ENCODE data around the gene PFKFB2.

PFKFB2 gene

GRCh38 chr1:207021876-207022596 lies 31.0 kb upstream of the PFKFB2 start:
- no peak for DNase-seq (ENCODE audit: low read depth in 2 of 2)

GRCh38 chr1:207022996-207023679 lies 29.9 kb upstream of the PFKFB2 start:
- no peak for DNase-seq (ENCODE audit: low read depth in 2 of 2)

- DNase-seq (ENCODE audit: low read depth in 2 of 2) = no peak
Observed at GRCh38 chr1:207024202-207025145, 28.6 kb upstream of the PFKFB2 start.

- no peak for DNase-seq (ENCODE audit: low read depth in 2 of 2)
Observed at GRCh38 chr1:207025146-207025880, 27.8 kb upstream of the PFKFB2 start.

- no peak for DNase-seq (ENCODE audit: low read depth in 2 of 2)
Observed at GRCh38 chr1:207026104-207026534, 27.0 kb upstream of the PFKFB2 start.

GRCh38 chr1:207027206-207027777 lies 25.8 kb upstream of the PFKFB2 start:
- DNase-seq (ENCODE audit: low read depth in 2 of 2) = no peak

- DNase-seq (ENCODE audit: low read depth in 2 of 2) = no peak
Observed at GRCh38 chr1:207027921-207028320, 25.2 kb upstream of the PFKFB2 start.

- DNase-seq (ENCODE audit: low read depth in 2 of 2) = no peak
Observed at GRCh38 chr1:207028884-207029650, 24.0 kb upstream of the PFKFB2 start.

GRCh38 chr1:207029701-207030521 lies 23.2 kb upstream of the PFKFB2 start:
- DNase-seq (ENCODE audit: low read depth in 2 of 2) = no peak

- no peak for DNase-seq (ENCODE audit: low read depth in 2 of 2)
Observed at GRCh38 chr1:207030522-207031009, 22.5 kb upstream of the PFKFB2 start.

GRCh38 chr1:207031016-207031415 lies 22.1 kb upstream of the PFKFB2 start:
- DNase-seq (ENCODE audit: low read depth in 2 of 2) = no peak

- no peak for DNase-seq (ENCODE audit: low read depth in 2 of 2)
Observed at GRCh38 chr1:207031632-207032264, 21.3 kb upstream of the PFKFB2 start.

- DNase-seq (ENCODE audit: low read depth in 2 of 2) = no peak
Observed at GRCh38 chr1:207032528-207033017, 20.5 kb upstream of the PFKFB2 start, which contains the start of gene C1orf116. C1orf116 (minus strand) TSS chr1:207032756; CDS start chr1:207027598, 5,158 bp downstream.

GRCh38 chr1:207033302-207033701 lies 19.8 kb upstream of the PFKFB2 start:
- DNase-seq (ENCODE audit: low read depth in 2 of 2) = no peak

GRCh38 chr1:207034208-207034607 lies 18.9 kb upstream of the PFKFB2 start:
- DNase-seq (ENCODE audit: low read depth in 2 of 2) = no peak

GRCh38 chr1:207034998-207035397 lies 18.1 kb upstream of the PFKFB2 start:
- DNase-seq (ENCODE audit: low read depth in 2 of 2) = no peak

- no peak for DNase-seq (ENCODE audit: low read depth in 2 of 2)
Observed at GRCh38 chr1:207035877-207036551, 17.1 kb upstream of the PFKFB2 start.

- DNase-seq (ENCODE audit: low read depth in 2 of 2) = no peak
Observed at GRCh38 chr1:207036865-207037264, 16.2 kb upstream of the PFKFB2 start.

Data from stimulated activated CD4-positive, alpha-beta T cell treated with anti-CD3 and anti-CD28 coated beads, Interleukin-12 subunit alpha, Interleukin-12 subunit beta, amount 100 ng/mL, for 24 hours (primary cell).